Smooth muscle cell (in vitro differentiated cells): Measurements from ENCODE around the gene BLOC1S6. TPM values are rescaled to one million over a fixed set of nuclear protein-coding genes. Genes with fewer than 3 reads are reported as not detected.

Source experiments
- DNase-seq: peaks from one replicate; lab custom pipeline; 2025; ENCODE audit not compliant: unreplicated experiment; lab: John Stamatoyannopoulos, UW
- H2AFZ ChIP-seq: fragments of 200-600 bp; sonication (generic); 2 replicates; pipeline ENCODE4 v1.6.0; 2016; ENCODE audit warnings: antibody characterized with exemption, low read depth, mild to moderate bottlenecking
- H3F3A ChIP-seq: fragments of 200-600 bp; sonication (generic); 2 replicates; pipeline ENCODE4 v1.6.0; 2017; ENCODE audit warnings: antibody characterized with exemption, low read depth
- H3K27ac ChIP-seq: fragments of 200-600 bp; sonication (generic); 2 replicates; pipeline ENCODE4 v1.5.1; 2016; ENCODE audit warnings: low read depth, mild to moderate bottlenecking
- H3K27me3 ChIP-seq: fragments of 200-600 bp; sonication (generic); 2 replicates; pipeline ENCODE4 v1.6.1; 2016; ENCODE audit warnings: low read depth, mild to moderate bottlenecking
- H3K36me3 ChIP-seq: fragments of 200-600 bp; sonication (generic); 2 replicates; pipeline ENCODE4 v1.5.1; 2016; ENCODE audit warnings: low read depth
- H3K4me1 ChIP-seq: fragments of 200-600 bp; sonication (generic); 2 replicates; pipeline ENCODE4 v1.5.1; 2016; ENCODE audit warnings: low read depth
- H3K4me2 ChIP-seq: fragments of 200-600 bp; sonication (generic); 2 replicates; pipeline ENCODE4 v1.6.0; 2016; ENCODE audit warnings: mild to moderate bottlenecking
- H3K4me3 ChIP-seq: fragments of 200-600 bp; sonication (generic); 2 replicates; pipeline ENCODE4 v1.5.1; 2016; ENCODE audit warnings: mild to moderate bottlenecking
- H3K79me2 ChIP-seq: fragments of 200-600 bp; sonication (generic); 2 replicates; pipeline ENCODE4 v1.6.0; 2016; ENCODE audit warnings: low read depth, mild to moderate bottlenecking
- H3K9ac ChIP-seq: fragments of 200-600 bp; sonication (generic); 2 replicates; pipeline ENCODE4 v1.6.0; 2016; ENCODE audit warnings: low read depth
- H3K9me3 ChIP-seq: fragments of 200-600 bp; sonication (generic); replicated peaks from 2 replicates; pipeline ENCODE4 v1.5.1; 2016; ENCODE audit warnings: low read depth
- H4K20me1 ChIP-seq: fragments of 200-600 bp; sonication (generic); 2 replicates; pipeline ENCODE4 v1.6.0; 2016; ENCODE audit warnings: low read depth
- WGBS: methylation state at CpG from one replicate; pipeline ENCODE4 v1.1.7; 2016; ENCODE audit warnings: low lambda C conversion rate; 5-methylcytosine and 5-hydroxymethylcytosine counted together
- polyA plus RNA-seq: library from polyadenylated mRNA; unstranded; fragments of >200 nt; fragmentation: Nextera tagmentation; extraction: Ambion mirVana; gene quantifications from 2 replicates; pipeline ENCODE4 v1.2.1, GENCODE V29; 2016
- total RNA-seq: library from RNA; depleted of rRNA; stranded (reverse); fragments of >200 nt; gene quantifications from 2 replicates; pipeline ENCODE4 v1.2.3, GENCODE V29; 2014
- TF ChIP-seq, protein P1 (sequence below): fragments of 200-600 bp; sonication (generic); IDR thresholded peaks from 2 replicates; pipeline ENCODE4 v1.5.1; 2017; ENCODE audit warnings: borderline replicate concordance, mild to moderate bottlenecking, antibody characterized with exemption; ENCODE audit not compliant: insufficient read depth, poor library complexity, severe bottlenecking

The BLOC1S6 gene
- total and polyA plus RNA-seq, 2 experiments from 2014 or later = 34.8 to 50.3 TPM

DNA sequence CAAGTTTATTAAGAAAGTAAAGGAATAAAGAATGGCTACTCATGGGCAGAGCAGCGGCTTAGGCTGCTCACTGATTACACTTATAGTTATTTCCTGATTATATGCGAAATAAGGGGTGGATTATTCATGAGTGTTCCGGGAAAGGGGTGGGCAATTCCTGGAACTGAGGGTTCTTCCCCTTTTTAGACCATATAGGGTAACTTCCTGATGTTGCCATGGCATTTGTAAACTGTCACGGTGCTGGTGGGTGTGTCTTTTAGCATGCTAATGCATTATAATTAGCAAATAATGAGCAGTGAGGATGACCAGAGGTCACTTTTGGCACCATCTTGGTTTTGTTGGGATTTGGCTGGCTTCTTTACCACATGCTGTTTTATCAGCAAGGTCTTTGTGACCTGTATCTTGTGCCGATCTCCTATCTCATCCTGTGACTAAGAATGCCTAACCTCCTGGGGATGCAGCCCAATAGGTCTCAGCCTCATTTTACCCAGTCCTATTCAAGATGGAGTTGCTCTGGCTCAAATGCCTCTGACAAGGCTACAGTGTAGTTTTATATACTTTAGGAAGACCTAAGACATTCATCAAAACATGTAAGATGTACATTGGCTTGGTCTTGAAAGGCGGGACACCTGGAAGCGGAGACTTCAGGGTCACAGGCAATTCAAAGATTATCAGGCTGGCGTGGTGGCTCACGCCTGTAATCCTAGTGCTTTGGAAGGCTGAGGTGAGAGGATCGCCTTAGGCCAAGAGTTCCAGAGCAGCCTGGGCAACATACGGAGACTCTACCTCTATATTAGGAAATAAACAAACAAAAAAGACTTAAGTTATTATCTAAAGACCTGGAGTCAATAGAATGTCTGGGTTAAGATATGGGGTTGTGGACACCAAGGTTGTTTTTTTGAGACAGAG lies 3.2 kb upstream of the BLOC1S6 start:
- H3K27ac ChIP-seq = no peak overlapping the region
- no peaks in the 10 kb centered on the region for H4K20me1 ChIP-seq
- H3F3A ChIP-seq = peaks cover 4% of the 10 kb centered on the region
- no peak overlapping the region for H3K4me2 ChIP-seq
- H3K9me3 ChIP-seq = no peaks in the 10 kb centered on the region
- TF ChIP-seq, protein P1, sequence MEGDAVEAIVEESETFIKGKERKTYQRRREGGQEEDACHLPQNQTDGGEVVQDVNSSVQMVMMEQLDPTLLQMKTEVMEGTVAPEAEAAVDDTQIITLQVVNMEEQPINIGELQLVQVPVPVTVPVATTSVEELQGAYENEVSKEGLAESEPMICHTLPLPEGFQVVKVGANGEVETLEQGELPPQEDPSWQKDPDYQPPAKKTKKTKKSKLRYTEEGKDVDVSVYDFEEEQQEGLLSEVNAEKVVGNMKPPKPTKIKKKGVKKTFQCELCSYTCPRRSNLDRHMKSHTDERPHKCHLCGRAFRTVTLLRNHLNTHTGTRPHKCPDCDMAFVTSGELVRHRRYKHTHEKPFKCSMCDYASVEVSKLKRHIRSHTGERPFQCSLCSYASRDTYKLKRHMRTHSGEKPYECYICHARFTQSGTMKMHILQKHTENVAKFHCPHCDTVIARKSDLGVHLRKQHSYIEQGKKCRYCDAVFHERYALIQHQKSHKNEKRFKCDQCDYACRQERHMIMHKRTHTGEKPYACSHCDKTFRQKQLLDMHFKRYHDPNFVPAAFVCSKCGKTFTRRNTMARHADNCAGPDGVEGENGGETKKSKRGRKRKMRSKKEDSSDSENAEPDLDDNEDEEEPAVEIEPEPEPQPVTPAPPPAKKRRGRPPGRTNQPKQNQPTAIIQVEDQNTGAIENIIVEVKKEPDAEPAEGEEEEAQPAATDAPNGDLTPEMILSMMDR = no peak
- H3K36me3 ChIP-seq = no peaks in the 10 kb centered on the region
- H2AFZ ChIP-seq = no peak overlapping the region
- no peaks in the 10 kb centered on the region for H3K27me3 ChIP-seq
- H3K4me1 ChIP-seq = peaks cover 20% of the 10 kb centered on the region
- DNase-seq = no peak
- H3K9ac ChIP-seq = no peak overlapping the region
- H3K4me3 ChIP-seq = no peak overlapping the region
- peaks cover 12% of the 10 kb centered on the region for H3K79me2 ChIP-seq
- 97% methylated on average over 11 of the region's 11 CpGs for WGBS

DNA sequence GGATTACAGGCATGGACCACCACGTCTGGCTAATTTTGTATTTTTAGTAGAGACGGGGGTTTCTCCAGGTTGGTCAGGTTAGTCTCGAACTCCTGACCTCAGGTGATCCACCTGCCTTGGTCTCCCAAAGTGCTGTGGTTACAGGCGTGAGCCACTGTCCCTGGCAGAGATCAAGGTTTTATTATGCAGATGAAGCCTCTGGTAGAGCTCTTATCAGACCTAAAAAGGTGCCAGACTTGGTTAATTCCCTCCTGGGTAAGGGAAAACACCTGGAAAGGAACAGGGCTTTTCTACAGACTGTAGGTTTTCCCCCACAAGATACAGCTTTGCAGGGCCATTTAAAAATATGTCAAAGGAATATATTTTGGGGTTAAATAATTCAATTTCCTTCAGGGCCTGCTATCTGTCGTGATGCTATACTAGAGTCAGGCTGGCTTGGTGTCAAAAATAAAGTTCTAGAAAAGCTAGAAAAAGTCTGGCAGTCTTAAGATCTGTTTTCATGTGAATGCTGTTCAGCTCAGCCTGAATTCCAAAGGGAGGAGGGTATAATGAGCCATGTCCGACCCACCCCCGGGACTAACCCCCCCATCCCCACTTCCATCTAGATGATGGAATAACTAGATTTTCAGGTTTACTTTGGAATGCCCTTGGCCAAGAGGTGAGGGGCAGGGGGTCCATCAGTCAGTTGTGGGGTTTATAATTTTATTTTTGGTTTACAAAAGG lies 1.9 kb upstream of the BLOC1S6 start:
- Histone ChIP-seq H3K27ac (peak overlapping the region; percentile 99), H3K4me2 (peak overlapping the region; percentile 82)
- 87% methylated on average over 7 of the region's 7 CpGs for WGBS

DNA sequence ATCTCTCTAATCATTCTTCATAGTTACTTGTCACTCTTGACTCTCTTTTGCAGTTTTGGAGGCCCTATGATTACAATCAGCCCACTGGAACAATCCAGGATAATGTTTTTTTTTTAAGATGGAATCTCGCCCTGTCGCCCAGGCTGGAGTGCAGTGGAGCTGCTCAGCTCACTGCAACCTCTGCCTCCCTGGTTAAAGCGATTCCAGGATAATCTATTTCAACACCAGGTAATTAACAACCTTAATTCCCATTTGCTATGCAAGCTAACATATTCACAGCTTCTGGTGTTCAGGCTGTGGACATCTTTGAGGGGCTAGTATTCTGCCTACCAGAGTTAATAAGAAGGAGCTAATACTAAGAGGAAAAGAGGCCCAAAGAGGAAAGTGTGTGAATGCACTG lies 1.1 kb upstream of the BLOC1S6 start:
- H2AFZ ChIP-seq = no peak overlapping the region

More for the DNA sequence above, 1.9 kb upstream of the BLOC1S6 start:
- no peak for DNase-seq
- Histone ChIP-seq H3K36me3 (no peaks in the 10 kb centered on the region), H2AFZ (no peak overlapping the region), H4K20me1 (peaks cover 8% of the 10 kb centered on the region), H3K4me1 (peaks cover 27% of the 10 kb centered on the region), H3K27me3 (no peaks in the 10 kb centered on the region), H3K79me2 (peaks cover 25% of the 10 kb centered on the region), H3K9me3 (no peaks in the 10 kb centered on the region), H3K9ac (no peak overlapping the region), H3K4me3 (peak overlapping the region; percentile 82), H3F3A (peaks cover 4% of the 10 kb centered on the region)
- TF ChIP-seq, protein P1 = no peak

More for the DNA sequence above, 1.1 kb upstream of the BLOC1S6 start:
- H3F3A ChIP-seq = peaks cover 4% of the 10 kb centered on the region
- H3K9me3 ChIP-seq = no peaks in the 10 kb centered on the region
- H3K79me2 ChIP-seq = peaks cover 34% of the 10 kb centered on the region
- no peaks in the 10 kb centered on the region for H3K27me3 ChIP-seq
- no peaks in the 10 kb centered on the region for H3K36me3 ChIP-seq
- TF ChIP-seq, protein P1 = no peak
- H3K27ac ChIP-seq = peak overlapping the region; percentile 99
- H3K4me3 ChIP-seq = peak overlapping the region; percentile 82
- WGBS = 75% methylated on average over 3 of the region's 3 CpGs
- H3K4me1 ChIP-seq = peaks cover 27% of the 10 kb centered on the region
- no peak for DNase-seq
- H3K4me2 ChIP-seq = peak overlapping the region; percentile 82
- H4K20me1 ChIP-seq = peaks cover 17% of the 10 kb centered on the region
- peak overlapping the region; percentile 98 for H3K9ac ChIP-seq
